22Rv1 (cell line): ENCODE measurements around the gene LACTB.

Experiments used
- H3K27ac ChIP-seq: fragments of 450-650 bp; 2 replicates; pipeline ENCODE4 v1.5.1; 2017
- CTCF ChIP-seq: fragments of 450-650 bp; IDR thresholded peaks from 2 replicates; pipeline ENCODE4 v1.5.1; 2017; ENCODE audit warnings: mild to moderate bottlenecking
- ZFX ChIP-seq: fragments of 450-650 bp; IDR thresholded peaks from 2 replicates; pipeline ENCODE4 v1.6.1; 2017; ENCODE audit warnings: antibody characterized with exemption, borderline replicate concordance

Gene LACTB

GRCh38 chr15:63155486-63155885, 33.8 kb downstream of the LACTB start:
- TF ChIP-seq CTCF (no peak), ZFX (no peak)
- no peak overlapping the region; the same call in 1 of the 2 replicates for H3K27ac ChIP-seq

GRCh38 chr15:63156086-63156710, 34.5 kb downstream of the LACTB start:
- peak overlapping the region; percentile 90 for H3K27ac ChIP-seq
- TF ChIP-seq ZFX: no peak
- no peak for TF ChIP-seq CTCF

DNA sequence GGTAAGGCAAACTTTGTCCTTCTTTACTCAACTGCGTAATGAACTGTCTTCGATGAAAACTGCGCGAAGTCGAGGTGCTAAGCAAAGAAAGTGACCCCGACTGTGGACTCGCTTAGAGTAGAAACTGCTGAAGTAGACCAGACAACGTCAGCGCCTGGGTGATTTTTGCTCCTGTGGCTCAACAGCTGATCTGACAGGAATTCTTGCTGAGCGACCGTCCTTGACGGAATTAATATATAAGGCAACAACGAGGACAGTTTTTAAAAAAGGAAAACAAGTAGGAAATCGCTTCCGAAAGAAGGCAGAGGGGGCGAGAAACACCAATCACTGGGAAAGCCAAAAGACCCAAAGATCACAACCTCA, 35.1 kb downstream of the LACTB start:
- H3K27ac ChIP-seq: peak overlapping the region; percentile 90
- no peak for TF ChIP-seq ZFX
- TF ChIP-seq CTCF: no peak

- peak within 1 kb of the TSS; percentile 90 for H3K27ac ChIP-seq
- TF ChIP-seq ZFX (no peak), CTCF (no peak)
Observed at GRCh38 chr15:63157118-63157843, 35.6 kb downstream of the LACTB start, which contains the start of gene RPS27L. Gene RPS27L (minus strand): TSS chr15:63157477. CDS start chr15:63157405, 72 bp downstream.

- TF ChIP-seq ZFX (no peak), CTCF (peak; percentile 18; the same call in 1 of the 2 replicates)
- H3K27ac ChIP-seq: peak overlapping the region; percentile 90
Observed at GRCh38 chr15:63157891-63158431, 36.3 kb downstream of the LACTB start.

DNA sequence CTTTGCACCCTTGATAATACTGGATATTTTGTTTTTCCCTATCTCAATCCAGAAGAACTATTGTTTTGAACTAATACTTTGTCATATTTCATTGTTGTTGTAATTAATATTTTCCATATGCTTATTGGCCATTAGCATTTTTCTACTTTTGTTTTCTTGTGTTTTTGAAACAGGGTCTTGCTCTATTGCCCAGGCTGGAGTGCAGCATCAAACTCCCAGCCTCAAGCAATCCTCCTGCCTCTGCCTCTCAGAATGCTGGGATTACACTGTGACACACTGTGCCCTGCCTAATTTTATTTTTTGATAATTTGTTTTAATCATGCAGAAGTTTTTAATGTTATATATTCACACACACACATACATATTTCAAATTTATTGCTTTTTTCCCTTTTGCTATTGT, 39.0 kb downstream of the LACTB start:
- TF ChIP-seq CTCF (no peak), ZFX (no peak)

GRCh38 chr15:63163217-63163616, 41.6 kb downstream of the LACTB start:
- H3K27ac ChIP-seq: no peak overlapping the region
- no peak for TF ChIP-seq CTCF
- no peak for TF ChIP-seq ZFX

More for the DNA sequence above, 39.0 kb downstream of the LACTB start:
- no peak overlapping the region for H3K27ac ChIP-seq
